ENCODE measurements around the gene GHR. TPM values are rescaled to one million over a fixed set of nuclear protein-coding genes. Genes with fewer than 3 reads are reported as not detected.

GHR gene
- polyA plus RNA-seq, 1 donor (not counting 4 experiments of a cell fraction or from before 2014, with no cell fraction given), result 1.8 TPM

DNA sequence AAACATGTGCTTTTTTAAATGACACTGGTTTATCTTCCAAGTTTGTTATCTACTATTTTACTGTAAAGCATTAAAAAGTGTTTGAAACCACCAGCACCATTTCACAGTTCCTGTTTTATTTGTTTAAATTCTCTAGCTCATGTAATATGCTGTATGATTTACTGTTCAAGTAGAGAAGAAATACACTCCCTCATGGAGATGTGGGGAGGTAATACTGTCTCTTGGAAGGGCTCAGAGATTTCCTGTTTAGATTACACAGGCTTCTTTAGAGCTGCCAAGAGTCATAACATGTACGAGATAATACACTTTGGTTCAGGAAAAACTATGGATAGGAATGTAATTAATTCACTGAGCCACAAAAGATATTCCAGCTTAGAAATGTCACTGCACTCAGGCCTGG is 198.4 kb downstream of the GHR start:
- dilution Hi-C loops (cut with MboI; ENCODE audit: extremely low pct_ligation_motif_present, low sequenced_read_pairs), result no loop called here
- Histone ChIP-seq H3K79me2 (ENCODE audit: control insufficient read depth, insufficient read depth, low read length) (no peaks in the 10 kb centered on the region), H2AFZ (ENCODE audit: control insufficient read depth, low read length) (no peak overlapping the region), H3K36me3 (ENCODE audit: control insufficient read depth in 2 of 2, extremely low read depth in 1 of 2, insufficient read depth in 2 of 2, low read length in 2 of 2) (no peaks in the 10 kb centered on the region), H3K4me3 (ENCODE audit: control insufficient read depth in 2 of 3, extremely low read depth in 1 of 3, insufficient read depth in 2 of 3, low read depth in 1 of 3, low read length in 3 of 3) (no peak overlapping the region), H3K4me1 (ENCODE audit: control insufficient read depth, extremely low read depth, insufficient read depth, low read length) (peaks cover 15% of the 10 kb centered on the region), H3K9me1 (ENCODE audit: control insufficient read depth, extremely low read depth, insufficient read depth, low read length) (no peaks in the 10 kb centered on the region), H3K27me3 (ENCODE audit: control insufficient read depth, extremely low read depth, insufficient read depth, low read length) (no peaks in the 10 kb centered on the region), H3K4me2 (ENCODE audit: control insufficient read depth, extremely low read depth, insufficient read depth, low read depth, low read length) (no peak overlapping the region), H4K20me1 (ENCODE audit: control insufficient read depth, extremely low read depth, insufficient read depth, low read length) (no peaks in the 10 kb centered on the region), H3K27ac (ENCODE audit: control insufficient read depth, insufficient read depth, low read length) (no peak overlapping the region), H3K9ac (ENCODE audit: control insufficient read depth, extremely low read depth, insufficient read depth, low read length) (no peak overlapping the region), H3K9me3 (ENCODE audit: control insufficient read depth, low read depth, low read length) (no peaks in the 10 kb centered on the region)
- no peak for DNase-seq (ENCODE audit: low read depth, low spot score)
- no peak for FAIRE-seq
- TF ChIP-seq, protein P1, sequence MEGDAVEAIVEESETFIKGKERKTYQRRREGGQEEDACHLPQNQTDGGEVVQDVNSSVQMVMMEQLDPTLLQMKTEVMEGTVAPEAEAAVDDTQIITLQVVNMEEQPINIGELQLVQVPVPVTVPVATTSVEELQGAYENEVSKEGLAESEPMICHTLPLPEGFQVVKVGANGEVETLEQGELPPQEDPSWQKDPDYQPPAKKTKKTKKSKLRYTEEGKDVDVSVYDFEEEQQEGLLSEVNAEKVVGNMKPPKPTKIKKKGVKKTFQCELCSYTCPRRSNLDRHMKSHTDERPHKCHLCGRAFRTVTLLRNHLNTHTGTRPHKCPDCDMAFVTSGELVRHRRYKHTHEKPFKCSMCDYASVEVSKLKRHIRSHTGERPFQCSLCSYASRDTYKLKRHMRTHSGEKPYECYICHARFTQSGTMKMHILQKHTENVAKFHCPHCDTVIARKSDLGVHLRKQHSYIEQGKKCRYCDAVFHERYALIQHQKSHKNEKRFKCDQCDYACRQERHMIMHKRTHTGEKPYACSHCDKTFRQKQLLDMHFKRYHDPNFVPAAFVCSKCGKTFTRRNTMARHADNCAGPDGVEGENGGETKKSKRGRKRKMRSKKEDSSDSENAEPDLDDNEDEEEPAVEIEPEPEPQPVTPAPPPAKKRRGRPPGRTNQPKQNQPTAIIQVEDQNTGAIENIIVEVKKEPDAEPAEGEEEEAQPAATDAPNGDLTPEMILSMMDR (optimal IDR thresholded peaks at IDR 0.05 in 1 of 3, IDR thresholded peaks at IDR 0.05 in 1 of 3, conservative IDR thresholded peaks at IDR 0.05 in 1 of 3; ENCODE audit: extremely low read depth in 1 of 3, insufficient read depth in 2 of 3, low read length in 3 of 3), result no peak
- no peak for TF ChIP-seq EZH2 (IDR thresholded peaks at IDR 0.05; ENCODE audit: low read length)

DNA sequence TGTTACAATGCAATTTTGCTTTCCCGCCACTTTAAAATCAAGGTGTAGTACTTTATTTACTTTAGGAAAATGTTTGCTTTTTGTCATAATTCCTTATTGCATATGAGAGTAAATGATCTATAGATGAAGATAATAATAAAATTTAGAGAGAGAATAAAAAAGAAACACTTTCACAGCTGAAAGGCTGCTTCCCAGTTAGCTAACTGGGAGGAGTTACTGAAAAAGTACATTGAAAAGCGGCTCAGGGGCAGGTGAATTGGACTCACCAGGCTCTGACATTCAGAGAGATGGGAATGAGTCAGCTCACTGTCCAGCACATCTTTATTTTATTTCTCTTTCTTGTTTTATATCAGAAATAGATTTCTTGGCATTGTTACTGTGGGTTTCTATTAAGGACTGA is 201.7 kb downstream of the GHR start:
- no peaks in the 10 kb centered on the region for H3K36me3 ChIP-seq (ENCODE audit: control insufficient read depth in 2 of 2, extremely low read depth in 1 of 2, insufficient read depth in 2 of 2, low read length in 2 of 2)
- H3K9me1 ChIP-seq (ENCODE audit: control insufficient read depth, extremely low read depth, insufficient read depth, low read length), result no peaks in the 10 kb centered on the region
- H3K4me2 ChIP-seq (ENCODE audit: control insufficient read depth, extremely low read depth, insufficient read depth, low read depth, low read length), result no peak overlapping the region
- H3K79me2 ChIP-seq (ENCODE audit: control insufficient read depth, insufficient read depth, low read length), result no peaks in the 10 kb centered on the region
- TF ChIP-seq, protein P1 (optimal IDR thresholded peaks at IDR 0.05 in 1 of 3, IDR thresholded peaks at IDR 0.05 in 1 of 3, conservative IDR thresholded peaks at IDR 0.05 in 1 of 3; ENCODE audit: extremely low read depth in 1 of 3, insufficient read depth in 2 of 3, low read length in 3 of 3), result no peak
- no peak for TF ChIP-seq EZH2 (IDR thresholded peaks at IDR 0.05; ENCODE audit: low read length)
- no peak overlapping the region for H3K4me3 ChIP-seq (ENCODE audit: control insufficient read depth in 2 of 3, extremely low read depth in 1 of 3, insufficient read depth in 2 of 3, low read depth in 1 of 3, low read length in 3 of 3)
- no peaks in the 10 kb centered on the region for H4K20me1 ChIP-seq (ENCODE audit: control insufficient read depth, extremely low read depth, insufficient read depth, low read length)
- no peaks in the 10 kb centered on the region for H3K27me3 ChIP-seq (ENCODE audit: control insufficient read depth, extremely low read depth, insufficient read depth, low read length)
- no peak overlapping the region for H3K27ac ChIP-seq (ENCODE audit: control insufficient read depth, insufficient read depth, low read length)
- no peak for FAIRE-seq
- peaks cover 13% of the 10 kb centered on the region for H3K4me1 ChIP-seq (ENCODE audit: control insufficient read depth, extremely low read depth, insufficient read depth, low read length)
- H3K9me3 ChIP-seq (ENCODE audit: control insufficient read depth, low read depth, low read length), result no peaks in the 10 kb centered on the region
- no peak for DNase-seq (ENCODE audit: low read depth, low spot score)
- dilution Hi-C loops (cut with MboI; ENCODE audit: extremely low pct_ligation_motif_present, low sequenced_read_pairs), result no loop called here
- no peak overlapping the region for H3K9ac ChIP-seq (ENCODE audit: control insufficient read depth, extremely low read depth, insufficient read depth, low read length)
- no peak overlapping the region for H2AFZ ChIP-seq (ENCODE audit: control insufficient read depth, low read length)
